Measurements from ENCODE around the gene ETF1. TPM values are rescaled to one million over a fixed set of nuclear protein-coding genes. Genes with fewer than 3 reads are reported as not detected.

The ETF1 gene
- total RNA-seq, 2 donors from 2014 or later = 81.5 to 96.2 TPM

- DNase-seq = no peak
- Histone ChIP-seq H3K9me3 (no peaks in the 10 kb centered on the region), H3K4me3 (no peak overlapping the region), H3K27ac (no peak overlapping the region), H3K36me3 (no peaks in the 10 kb centered on the region), H3K27me3 (no peaks in the 10 kb centered on the region), H3K9ac (ENCODE audit: low read depth in 2 of 2, low read length in 2 of 2) (no peak overlapping the region), H3K4me1 (peaks cover 3% of the 10 kb centered on the region)
- intact Hi-C loops (cut with DNase I) = no loop called here
- TF ChIP-seq, protein P1, sequence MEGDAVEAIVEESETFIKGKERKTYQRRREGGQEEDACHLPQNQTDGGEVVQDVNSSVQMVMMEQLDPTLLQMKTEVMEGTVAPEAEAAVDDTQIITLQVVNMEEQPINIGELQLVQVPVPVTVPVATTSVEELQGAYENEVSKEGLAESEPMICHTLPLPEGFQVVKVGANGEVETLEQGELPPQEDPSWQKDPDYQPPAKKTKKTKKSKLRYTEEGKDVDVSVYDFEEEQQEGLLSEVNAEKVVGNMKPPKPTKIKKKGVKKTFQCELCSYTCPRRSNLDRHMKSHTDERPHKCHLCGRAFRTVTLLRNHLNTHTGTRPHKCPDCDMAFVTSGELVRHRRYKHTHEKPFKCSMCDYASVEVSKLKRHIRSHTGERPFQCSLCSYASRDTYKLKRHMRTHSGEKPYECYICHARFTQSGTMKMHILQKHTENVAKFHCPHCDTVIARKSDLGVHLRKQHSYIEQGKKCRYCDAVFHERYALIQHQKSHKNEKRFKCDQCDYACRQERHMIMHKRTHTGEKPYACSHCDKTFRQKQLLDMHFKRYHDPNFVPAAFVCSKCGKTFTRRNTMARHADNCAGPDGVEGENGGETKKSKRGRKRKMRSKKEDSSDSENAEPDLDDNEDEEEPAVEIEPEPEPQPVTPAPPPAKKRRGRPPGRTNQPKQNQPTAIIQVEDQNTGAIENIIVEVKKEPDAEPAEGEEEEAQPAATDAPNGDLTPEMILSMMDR (IDR thresholded peaks at IDR 0.05) = no peak
Measured at GRCh38 chr5:138461343-138462125, 81.5 kb downstream of the ETF1 start.

DNA sequence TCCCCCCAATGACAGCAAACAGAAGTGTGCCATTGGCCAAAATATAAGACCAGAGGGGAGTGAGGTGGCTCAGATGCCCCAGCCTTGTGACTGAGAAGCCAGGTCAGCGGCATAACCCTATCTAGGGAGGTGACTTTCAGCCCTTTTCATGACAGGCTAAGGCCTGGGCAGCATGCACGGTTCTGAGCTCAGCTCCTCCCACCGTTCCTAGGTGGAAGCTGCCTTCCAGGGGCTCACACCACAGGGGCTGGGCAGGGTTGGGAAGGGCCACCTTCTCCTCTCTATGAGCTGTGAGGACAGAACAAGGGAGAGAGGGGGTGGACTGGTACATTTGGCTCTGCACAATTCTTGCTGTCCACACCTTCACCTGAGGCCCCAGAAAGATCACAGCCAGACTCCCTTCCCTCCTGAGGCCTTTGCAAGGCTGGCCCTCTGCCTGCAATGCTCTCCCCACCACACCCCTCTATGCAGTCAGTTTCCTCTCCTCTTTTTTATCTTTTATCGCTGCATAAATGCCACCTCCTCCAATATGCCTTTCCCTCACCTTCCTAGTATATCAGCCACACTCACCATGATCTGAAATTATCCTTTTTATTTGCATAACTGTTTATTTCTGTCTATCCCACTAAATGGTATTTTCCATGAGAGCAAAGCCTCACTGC is 82.9 kb downstream of the ETF1 start:
- Histone ChIP-seq H3K27ac (no peak overlapping the region), H3K4me3 (no peak overlapping the region), H3K27me3 (no peaks in the 10 kb centered on the region), H3K9ac (ENCODE audit: low read depth in 2 of 2, low read length in 2 of 2) (no peak overlapping the region), H3K36me3 (no peaks in the 10 kb centered on the region), H3K4me1 (peaks cover 3% of the 10 kb centered on the region), H3K9me3 (no peaks in the 10 kb centered on the region)
- TF ChIP-seq, protein P1 (IDR thresholded peaks at IDR 0.05) = no peak
- DNase-seq = no peak
- intact Hi-C loops (cut with DNase I) = no loop called here

- H3K9me3 ChIP-seq = no peaks in the 10 kb centered on the region
- no peak overlapping the region for H3K4me3 ChIP-seq
- no peak overlapping the region for H3K27ac ChIP-seq
- H3K9ac ChIP-seq (ENCODE audit: low read depth in 2 of 2, low read length in 2 of 2) = no peak overlapping the region
- no peaks in the 10 kb centered on the region for H3K27me3 ChIP-seq
- peaks cover 3% of the 10 kb centered on the region for H3K4me1 ChIP-seq
- intact Hi-C loops (cut with DNase I) = loop anchor here (5.0 kb wide), 1 partner anchor 33 kb away; no protein-coding TSS in a partner anchor
- TF ChIP-seq, protein P1 (IDR thresholded peaks at IDR 0.05) = no peak
- peak; percentile 46 for DNase-seq
- H3K36me3 ChIP-seq = no peaks in the 10 kb centered on the region
Measured at GRCh38 chr5:138459311-138459933, 83.6 kb downstream of the ETF1 start.

DNA sequence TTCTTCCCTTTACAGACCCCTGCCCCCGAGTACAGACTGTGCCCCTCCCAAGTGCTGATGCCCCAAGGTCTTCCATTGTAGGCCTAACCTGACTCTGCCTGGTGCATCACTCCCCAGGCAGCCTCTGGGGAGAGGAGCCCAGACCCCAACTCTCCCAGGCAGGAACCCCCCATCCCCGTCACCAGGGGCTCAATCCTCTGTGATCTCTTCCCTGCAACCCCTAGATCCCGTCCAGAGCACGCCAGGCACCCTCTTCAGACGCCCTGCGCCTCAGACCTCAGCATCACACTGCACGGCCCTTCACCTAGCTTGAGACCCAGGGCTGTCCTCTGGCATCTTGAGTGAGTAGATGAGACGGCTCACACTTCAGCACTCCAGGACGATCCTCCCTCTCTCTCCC is 84.2 kb downstream of the ETF1 start:
- Histone ChIP-seq H3K4me1 (peaks cover 3% of the 10 kb centered on the region), H3K4me3 (no peak overlapping the region), H3K9me3 (no peaks in the 10 kb centered on the region), H3K36me3 (no peaks in the 10 kb centered on the region), H3K27me3 (no peaks in the 10 kb centered on the region), H3K9ac (ENCODE audit: low read depth in 2 of 2, low read length in 2 of 2) (no peak overlapping the region), H3K27ac (no peak overlapping the region)
- no peak for DNase-seq
- intact Hi-C loops (cut with DNase I) = loop anchor here (5.0 kb wide), 1 partner anchor 33 kb away; no protein-coding TSS in a partner anchor
- TF ChIP-seq, protein P1 (IDR thresholded peaks at IDR 0.05) = no peak

- H3K36me3 ChIP-seq = no peaks in the 10 kb centered on the region
- intact Hi-C loops (cut with DNase I) = loop anchor here (5.0 kb wide), 1 partner anchor 34 kb away; no protein-coding TSS in a partner anchor
- no peak overlapping the region for H3K4me3 ChIP-seq
- DNase-seq = no peak
- no peaks in the 10 kb centered on the region for H3K9me3 ChIP-seq
- no peak overlapping the region for H3K27ac ChIP-seq
- H3K27me3 ChIP-seq = no peaks in the 10 kb centered on the region
- H3K9ac ChIP-seq (ENCODE audit: low read depth in 2 of 2, low read length in 2 of 2) = no peak overlapping the region
- TF ChIP-seq, protein P1 (IDR thresholded peaks at IDR 0.05) = no peak
- H3K4me1 ChIP-seq = peaks cover 2% of the 10 kb centered on the region
Measured at GRCh38 chr5:138458384-138458783, 84.7 kb downstream of the ETF1 start.
